Activated naive CD4-positive, alpha-beta T cell treated with anti-CD3 and anti-CD28 coated beads, Interleukin-2, amount 50 U/mL, for 72 hours (primary cell): ENCODE results near the gene ICAM2. TPM values are rescaled to one million over a fixed set of nuclear protein-coding genes. Genes with fewer than 3 reads are reported as not detected.
"Not testable (repeated sequence)": the region's sequence is repeated elsewhere in the genome, so short reads cannot be mapped to it uniquely, and the experiment has no call there.

ENCODE experiments used
- ATAC-seq, 2 donors: fragments of 150-1000 bp; cut with Tn5 transposase; 2 replicates each; pipeline ENCODE4 v1.10.0; 2021; ENCODE audit warnings: mild to moderate bottlenecking in 2 of 2, moderate library complexity in 2 of 2
- DNase-seq, 2 donors: peaks; one replicate each; pipeline ENCODE4 v3.0.0; 2021 to 2022; ENCODE audit warnings: low spot score in 2 of 2
- H3K27ac Mint-ChIP-seq, 2 donors: one replicate each; pipeline ENCODE4 v1.8.0; 2022; ENCODE audit warnings: mild to moderate bottlenecking in 2 of 2, mixed read lengths in 2 of 2
- H3K36me3 Mint-ChIP-seq, 2 donors: one replicate each; pipeline ENCODE4 v1.8.0; 2022; ENCODE audit warnings: mixed read lengths in 2 of 2
- H3K9me3 Mint-ChIP-seq, 2 donors: one replicate each; pipeline ENCODE4 v1.8.0; 2022; ENCODE audit warnings: mixed read lengths in 2 of 2
- total RNA-seq, 2 donors: library from RNA; stranded (reverse); gene quantifications; one replicate each; pipeline ENCODE4 v1.2.3, GENCODE V29; 2022

The ICAM2 gene
- total RNA-seq, 2 donors from 2014 or later: 21.9 to 45.2 TPM

DNA sequence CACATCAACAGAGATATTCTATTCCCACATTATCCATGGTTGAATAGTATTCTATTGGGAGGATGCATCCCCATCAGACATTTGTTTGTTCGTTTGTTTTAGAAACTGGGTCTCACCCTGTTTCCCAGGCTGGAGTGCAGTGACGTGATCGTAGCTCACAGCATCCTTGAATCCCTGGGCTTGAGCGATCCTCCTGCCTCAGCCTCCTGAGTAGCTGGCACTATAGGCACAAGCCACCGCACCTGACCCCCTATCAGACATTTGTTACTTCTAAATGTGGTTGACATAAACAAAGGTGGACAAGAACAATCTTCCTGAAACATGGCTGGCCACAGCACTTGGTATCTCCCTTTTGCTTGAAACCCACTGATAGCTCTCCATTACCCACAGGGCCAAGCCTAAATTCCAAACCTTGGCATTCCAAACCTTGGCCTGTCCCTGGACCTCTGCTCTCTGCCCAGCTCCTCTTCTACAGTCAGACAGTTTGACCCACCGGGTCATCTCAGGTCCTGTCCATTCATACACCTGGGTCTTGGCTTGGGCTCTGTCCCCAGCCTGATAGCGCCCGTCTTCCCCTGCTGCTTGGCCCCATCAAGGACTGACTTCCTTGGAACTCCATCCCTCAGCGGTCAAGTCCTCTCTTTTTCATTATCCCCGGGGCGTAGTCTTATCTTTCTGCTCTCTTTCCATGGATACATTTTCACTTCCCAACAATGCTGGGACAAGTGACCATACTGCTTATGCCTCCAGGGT is 23.8 kb downstream of the ICAM2 start:
- Mint-ChIP-seq H3K36me3 (no peaks in the 10 kb centered on the region), H3K27ac (no peak overlapping the region), H3K9me3 (no peaks in the 10 kb centered on the region)
- DNase-seq: peak in 1 of 2 donors; percentile 44
- ATAC-seq: no peak

DNA sequence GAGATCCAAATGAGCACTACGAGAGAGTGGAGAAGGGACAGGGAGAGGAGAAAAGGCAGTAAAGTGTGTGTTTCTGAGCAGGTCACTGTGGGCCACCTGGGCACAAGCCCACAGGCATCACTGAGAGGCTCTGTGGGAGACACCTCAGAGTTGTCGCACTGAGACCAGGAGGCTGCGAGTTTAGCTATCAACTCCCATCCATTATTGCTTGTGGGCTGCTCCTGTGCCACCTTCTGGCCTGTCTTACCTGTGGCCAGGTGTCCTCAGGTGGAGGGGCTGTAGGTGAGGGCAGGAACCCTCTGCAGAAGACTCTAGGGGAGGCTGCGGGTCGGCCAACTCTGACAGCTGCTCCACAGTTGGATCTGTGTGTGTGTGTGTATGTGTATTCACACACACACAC is 24.8 kb downstream of the ICAM2 start:
- ATAC-seq: no peak
- peak in 1 of 2 donors; percentile 41 for DNase-seq
- Mint-ChIP-seq H3K9me3 (no peaks in the 10 kb centered on the region), H3K36me3 (no peaks in the 10 kb centered on the region), H3K27ac (no peak overlapping the region)

DNA sequence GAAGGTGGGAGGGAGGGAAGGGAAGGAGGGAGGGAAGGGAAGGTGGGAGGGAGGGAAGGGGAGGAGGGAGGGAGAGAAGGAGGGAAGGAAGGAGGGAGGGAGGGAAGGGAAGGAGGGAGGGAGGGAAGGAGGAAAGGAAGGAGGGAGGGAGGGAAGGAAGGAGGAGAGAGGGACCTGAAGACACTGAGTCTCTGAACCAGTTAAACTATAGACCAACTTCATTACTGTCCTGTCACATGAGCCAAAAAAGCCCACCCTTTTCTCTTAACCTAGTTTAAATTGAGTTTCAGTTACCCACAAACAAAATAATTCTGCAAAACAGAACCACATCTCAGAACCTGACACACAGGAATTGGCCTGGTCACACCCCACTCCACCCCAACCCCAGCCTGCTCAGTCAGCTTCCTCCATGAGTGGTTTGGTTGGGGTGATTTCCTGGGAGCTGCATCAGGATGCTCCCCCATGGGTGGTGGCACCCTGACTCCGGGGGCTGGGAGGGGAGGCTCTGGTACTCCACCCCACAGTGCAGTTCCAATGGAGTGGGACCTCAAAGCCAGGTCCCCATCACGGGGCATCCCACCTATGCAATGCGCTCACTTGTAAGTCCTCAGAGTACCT is 27.0 kb downstream of the ICAM2 start:
- H3K9me3 Mint-ChIP-seq: no peaks in the 10 kb centered on the region
- DNase-seq: peak in 1 of 2 donors; percentile 51
- H3K36me3 Mint-ChIP-seq: no peaks in the 10 kb centered on the region
- no peak for ATAC-seq
- H3K27ac Mint-ChIP-seq: no peak overlapping the region

DNA sequence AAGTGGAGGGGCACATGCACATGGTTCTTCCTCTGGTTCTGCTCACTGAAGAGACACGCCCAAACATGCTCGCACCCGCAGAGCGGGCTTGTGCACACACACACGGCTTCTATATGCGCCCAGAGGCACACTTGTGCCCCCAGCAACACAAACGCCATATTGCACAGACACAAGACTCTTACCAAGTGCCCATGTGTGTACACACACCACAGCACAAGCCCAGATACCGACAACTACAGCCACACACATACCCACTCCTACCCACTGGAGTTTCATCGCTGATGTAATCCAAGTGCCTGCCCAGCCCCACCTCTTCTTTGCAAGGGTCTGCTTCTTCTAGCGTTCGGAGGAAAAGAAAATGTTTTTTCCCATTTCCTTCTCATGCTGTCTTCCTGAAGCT is 28.8 kb downstream of the ICAM2 start:
- Mint-ChIP-seq H3K36me3 (no peaks in the 10 kb centered on the region), H3K27ac (peak overlapping the region in 1 of 2 donors; percentile 76), H3K9me3 (no peaks in the 10 kb centered on the region)
- ATAC-seq: no peak
- DNase-seq: no peak

DNA sequence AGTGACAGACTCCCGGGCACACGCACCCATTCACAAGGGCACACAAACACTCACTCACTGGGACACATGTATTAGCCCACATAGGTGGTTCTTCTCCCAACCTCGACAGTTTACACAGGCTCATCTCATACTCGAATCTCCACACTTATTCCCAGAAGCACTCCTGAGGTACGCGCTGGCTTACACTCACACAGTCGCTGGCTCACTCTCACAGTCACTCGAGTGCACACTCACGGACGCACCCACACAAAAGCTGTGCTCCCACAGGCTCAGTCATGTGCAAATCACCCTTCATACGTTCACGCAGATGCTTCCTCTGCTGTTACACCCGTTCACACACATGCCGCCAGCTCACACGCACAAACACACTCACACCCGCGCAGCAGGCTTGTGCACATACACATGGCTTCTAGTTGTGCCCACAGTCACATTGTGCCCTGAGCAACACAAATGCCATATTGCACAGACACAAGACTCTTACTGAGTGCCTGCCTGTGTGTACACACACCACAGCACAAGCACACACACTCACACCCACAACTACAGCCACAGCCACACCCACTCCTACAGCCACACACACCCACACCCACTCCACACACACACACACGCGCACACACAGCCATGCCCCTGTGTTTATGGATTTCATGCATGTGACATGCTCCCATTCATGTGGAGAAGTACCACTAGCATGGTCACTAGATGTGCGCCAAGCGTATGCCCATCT is 30.6 kb downstream of the ICAM2 start:
- ATAC-seq: no peak
- no peaks in the 10 kb centered on the region for H3K9me3 Mint-ChIP-seq

DNA sequence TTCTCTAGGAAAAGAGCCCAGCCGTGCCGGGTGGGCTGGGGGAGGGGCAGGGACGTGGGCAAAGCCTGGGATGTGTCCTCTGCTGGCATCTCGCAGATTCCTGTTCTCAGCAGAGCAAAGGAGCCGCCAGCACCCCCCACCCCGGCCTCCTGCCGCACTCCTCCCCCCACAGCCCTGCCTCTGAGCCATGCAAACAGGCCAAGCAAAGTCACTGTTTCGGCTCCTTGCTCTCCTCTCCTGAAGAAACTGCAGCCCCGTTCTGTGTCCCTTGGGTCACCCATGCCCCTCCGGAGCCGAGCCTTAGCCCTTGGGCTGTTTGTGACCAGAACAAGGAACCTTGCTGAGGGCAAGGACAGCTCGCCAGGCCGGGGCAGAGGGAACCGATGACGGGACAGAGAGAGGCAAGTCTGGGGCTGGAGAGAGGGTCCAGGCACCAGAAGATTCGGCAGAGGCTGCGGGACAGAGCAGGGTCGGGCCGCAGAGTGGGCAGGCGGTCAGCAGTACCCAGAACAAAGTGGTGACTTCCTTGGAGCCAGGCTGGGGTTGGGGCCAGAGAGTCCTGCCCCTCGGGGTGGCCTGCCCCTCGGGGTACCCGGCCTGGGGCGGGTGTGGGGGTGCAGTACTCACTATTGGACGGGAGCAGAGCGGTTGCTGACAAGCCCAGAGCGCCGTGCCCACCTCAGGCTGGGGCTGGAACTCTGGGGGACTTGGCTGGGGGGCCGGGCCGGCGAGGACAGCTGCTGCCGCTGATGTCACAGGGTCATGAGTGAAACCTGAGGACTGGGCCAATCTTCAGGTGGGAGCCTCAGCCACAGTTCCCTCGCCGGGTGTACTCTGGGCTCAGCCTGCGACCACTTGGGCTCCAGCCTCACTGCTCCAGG is 31.5 kb downstream of the ICAM2 start:
- DNase-seq: no peak
- Mint-ChIP-seq H3K9me3 (no peaks in the 10 kb centered on the region), H3K36me3 (no peaks in the 10 kb centered on the region), H3K27ac (no peak overlapping the region)
- ATAC-seq: no peak

More for the DNA sequence above, 30.6 kb downstream of the ICAM2 start:
- no peak for DNase-seq
- Mint-ChIP-seq H3K27ac (no peak overlapping the region), H3K36me3 (no peaks in the 10 kb centered on the region)

DNA sequence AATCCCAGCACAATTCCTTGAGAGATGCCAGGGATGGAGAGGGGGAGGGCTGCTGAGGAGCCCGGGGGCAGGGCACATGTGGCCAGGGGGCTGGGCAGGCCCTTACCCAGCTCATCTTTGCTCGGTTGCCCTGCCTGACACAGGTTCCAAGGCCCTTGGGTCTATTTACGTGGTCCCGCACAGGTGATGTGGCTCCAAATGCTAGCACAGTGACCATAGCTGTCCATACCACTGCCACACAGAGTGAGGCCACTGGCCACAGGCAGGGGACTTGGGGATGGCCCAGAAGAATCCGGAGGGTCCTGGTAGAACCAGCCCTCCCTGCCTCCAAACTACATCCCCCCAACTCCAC is 32.3 kb downstream of the ICAM2 start:
- H3K36me3 Mint-ChIP-seq: peaks cover under 1% of the 10 kb centered on the region in 2 donors
- DNase-seq: no peak
- ATAC-seq: no peak
- H3K9me3 Mint-ChIP-seq: no peaks in the 10 kb centered on the region
- H3K27ac Mint-ChIP-seq: peak overlapping the region in 1 of 2 donors; percentile 73

DNA sequence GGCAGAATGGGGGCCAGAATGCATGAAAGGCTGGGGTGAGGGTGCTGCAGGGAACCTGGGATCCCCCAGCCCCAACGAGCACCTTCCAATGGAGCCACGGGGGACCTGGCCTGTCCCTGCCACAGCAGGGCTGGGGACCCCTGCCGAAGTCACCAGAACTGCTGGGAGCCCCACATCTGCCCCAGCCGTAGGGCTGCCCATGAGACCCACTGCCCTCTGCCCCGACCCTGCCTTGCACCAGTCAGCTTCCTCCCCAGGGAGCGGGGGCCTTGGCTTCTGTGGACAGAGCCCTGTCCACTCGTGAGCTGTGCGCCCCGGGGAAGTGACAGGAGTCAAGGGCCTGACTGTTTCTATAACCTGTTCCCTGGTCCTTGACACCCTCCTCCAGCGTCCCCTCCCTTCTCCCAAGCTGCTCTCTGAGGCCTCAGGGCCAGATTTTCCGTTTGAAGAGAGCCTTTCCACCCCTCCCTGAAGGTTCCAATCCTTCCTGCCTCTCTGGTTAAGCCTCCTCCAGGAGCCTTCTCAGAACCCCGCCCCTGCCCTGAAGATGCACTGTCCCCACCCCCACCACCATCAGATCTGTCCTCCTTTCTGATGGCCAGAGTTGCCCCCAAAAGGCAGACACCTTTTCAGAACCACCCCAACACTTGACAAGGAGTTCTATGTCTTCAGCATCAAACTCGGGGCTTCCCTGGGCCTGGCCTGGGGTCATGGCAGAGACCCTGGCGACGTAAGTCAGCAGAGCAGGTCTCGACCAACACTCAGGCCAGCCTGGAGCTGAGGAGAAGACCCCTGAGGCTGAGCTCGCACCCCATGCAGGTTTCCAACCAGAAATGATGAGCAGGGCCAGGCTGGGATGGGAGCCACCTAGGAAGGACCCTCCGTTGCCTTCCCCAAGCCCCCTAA is 33.0 kb downstream of the ICAM2 start:
- DNase-seq: no peak
- peaks cover 5 to 6% of the 10 kb centered on the region in 2 donors for H3K9me3 Mint-ChIP-seq
- peak overlapping the region in 1 of 2 donors; percentile 73 for H3K27ac Mint-ChIP-seq
- H3K36me3 Mint-ChIP-seq: peaks cover 6 to 7% of the 10 kb centered on the region in 2 donors
- ATAC-seq: no peak

DNA sequence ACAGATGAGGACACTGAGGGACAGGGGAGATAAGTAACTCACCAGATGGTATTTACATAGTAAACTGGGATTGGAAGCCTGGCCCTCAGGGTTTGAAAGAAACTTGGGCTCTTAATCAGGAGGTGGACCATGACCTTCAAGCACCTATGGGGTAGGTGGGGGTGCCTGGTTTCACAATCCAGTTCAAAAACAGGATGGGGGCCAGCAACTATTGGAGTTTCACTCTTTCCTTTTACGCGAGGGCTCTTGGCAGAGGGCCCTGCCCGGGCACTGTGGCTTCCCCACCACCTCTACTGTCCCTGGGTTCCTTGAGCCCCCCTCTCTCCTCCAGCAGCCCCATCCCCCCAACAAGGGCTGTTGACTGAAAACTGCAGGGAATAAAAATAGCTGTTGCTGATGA is 33.6 kb downstream of the ICAM2 start:
- Mint-ChIP-seq H3K27ac (no peak overlapping the region), H3K36me3 (peaks cover 6 to 14% of the 10 kb centered on the region in 2 donors), H3K9me3 (peaks cover 9 to 11% of the 10 kb centered on the region in 2 donors)
- ATAC-seq (no peak), DNase-seq (no peak)

DNA sequence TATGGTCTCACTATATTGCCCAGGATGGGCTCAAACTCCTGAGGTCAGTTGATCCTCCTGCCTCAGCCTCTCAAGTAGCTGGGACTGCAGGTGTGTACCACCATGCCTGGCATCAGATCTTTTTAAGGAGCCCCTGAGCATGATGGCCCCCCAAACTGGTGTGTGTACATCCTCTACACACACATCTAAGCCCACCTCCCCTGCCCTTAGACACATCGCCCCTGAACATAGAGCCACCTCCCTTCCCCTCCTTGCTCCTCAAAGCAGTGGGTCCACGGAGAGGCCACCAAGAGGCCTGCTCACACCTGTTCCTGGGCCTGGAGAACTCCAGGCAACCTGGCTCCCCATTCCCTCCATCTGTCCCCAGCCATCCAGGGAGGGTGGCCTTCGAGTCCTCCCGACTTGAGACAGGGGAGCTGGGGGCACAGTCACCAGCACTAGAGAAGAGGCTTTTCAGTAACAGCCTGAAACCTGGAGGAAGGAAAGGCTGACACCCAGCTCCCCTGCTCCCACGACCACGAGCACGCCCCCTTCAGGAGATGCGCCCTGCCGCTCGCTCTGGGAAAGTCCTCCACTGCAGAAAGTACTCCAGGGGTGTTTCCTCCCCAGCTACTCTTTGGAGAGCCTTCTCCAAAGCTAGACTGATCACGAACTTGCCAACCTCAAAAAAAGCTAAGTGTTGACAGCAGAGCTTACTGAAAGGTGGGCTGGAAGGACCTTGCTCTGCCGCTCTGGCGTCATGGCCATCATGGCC is 34.9 kb downstream of the ICAM2 start:
- peak in 1 of 2 donors; percentile 48 for ATAC-seq
- DNase-seq: no peak
- Mint-ChIP-seq H3K36me3 (peaks cover 6 to 15% of the 10 kb centered on the region in 2 donors), H3K27ac (peak overlapping the region; percentile 77 to 92), H3K9me3 (peaks cover 9 to 12% of the 10 kb centered on the region in 2 donors)

DNA sequence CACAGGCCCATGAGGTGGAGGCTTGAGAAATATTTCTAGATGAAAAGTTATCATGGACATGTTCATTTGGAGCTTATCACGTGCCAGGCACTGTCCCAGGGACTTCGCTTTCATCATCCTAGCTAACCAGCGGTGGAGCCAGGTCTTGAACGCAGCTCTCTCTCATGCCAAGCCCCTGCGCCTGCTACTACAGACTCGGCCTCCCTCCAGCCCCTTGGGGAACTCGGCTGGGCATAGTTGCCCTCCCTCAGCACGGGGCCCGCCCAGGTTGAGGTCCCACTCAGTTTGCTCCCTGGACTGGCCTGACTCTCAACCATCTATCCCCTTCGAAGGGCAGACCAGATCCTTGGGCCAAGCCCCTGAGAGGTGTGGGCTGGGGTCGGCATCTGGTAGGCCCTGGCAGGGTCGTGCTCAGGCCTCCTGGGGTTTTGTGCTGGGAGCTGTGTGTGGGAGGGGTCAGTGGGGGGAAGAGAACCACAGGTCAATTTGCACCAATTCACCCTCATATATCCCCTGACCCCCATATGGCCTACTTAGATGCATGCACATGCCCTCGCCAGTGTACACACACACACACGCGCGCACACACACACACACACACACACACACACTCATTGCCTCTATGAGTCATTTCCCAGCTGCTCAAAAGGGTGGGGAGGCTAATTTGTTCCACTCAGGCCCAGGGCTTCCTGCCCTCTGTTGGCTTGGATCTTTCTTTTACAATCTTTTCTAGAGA is 35.6 kb downstream of the ICAM2 start:
- Mint-ChIP-seq H3K36me3 (peaks cover 6 to 15% of the 10 kb centered on the region in 2 donors), H3K9me3 (peaks cover 9 to 12% of the 10 kb centered on the region in 2 donors), H3K27ac (peak overlapping the region; percentile 77 to 92)
- ATAC-seq: peak; percentile 95
- DNase-seq: peak in 1 of 2 donors; percentile 72

DNA sequence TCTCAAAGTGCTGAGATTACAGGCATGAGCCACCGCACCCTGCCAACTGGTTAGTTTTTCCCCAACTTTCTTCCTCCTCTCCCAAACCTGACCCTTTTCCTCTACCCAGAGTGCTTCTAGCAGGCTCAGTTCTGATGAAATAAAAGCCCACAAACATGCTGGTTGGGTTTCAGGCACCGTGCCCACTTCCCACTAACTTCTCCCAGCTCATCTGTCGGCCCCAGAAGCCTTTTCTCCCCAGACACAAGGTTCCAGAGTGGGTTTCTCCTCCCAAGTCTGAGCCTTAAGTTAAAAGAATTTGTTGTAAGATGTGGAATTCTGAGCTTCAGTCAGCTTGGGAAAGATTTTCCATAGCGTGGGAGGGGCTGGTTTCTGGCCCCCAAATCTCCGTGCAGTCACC is 36.2 kb downstream of the ICAM2 start:
- ATAC-seq (no peak), DNase-seq (no peak)
- H3K36me3 Mint-ChIP-seq: peaks cover 6 to 15% of the 10 kb centered on the region in 2 donors
- H3K9me3 Mint-ChIP-seq: peaks cover 9 to 12% of the 10 kb centered on the region in 2 donors
- H3K27ac Mint-ChIP-seq: no peak overlapping the region

DNA sequence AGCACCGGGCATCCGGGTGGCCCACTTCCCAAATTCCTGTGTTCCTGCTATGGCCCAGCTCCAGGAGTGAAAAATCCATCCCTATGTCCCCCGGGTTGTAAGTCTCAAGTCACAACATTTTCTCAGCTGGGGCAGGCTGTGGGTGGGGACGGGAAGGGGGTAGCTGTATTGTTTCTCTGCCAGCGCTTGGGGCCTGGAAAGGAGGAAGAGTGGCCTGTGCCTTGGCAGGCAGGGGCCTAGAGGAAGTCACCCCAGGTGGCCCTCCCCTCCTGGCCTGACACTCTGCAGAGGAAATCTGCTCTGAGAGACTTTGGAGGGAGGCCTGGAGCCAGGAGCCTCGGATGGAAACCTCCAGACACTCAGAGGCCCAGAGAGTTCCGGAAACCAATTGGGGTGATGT is 37.1 kb downstream of the ICAM2 start:
- ATAC-seq: no peak
- no peak overlapping the region for H3K27ac Mint-ChIP-seq
- no peak for DNase-seq

DNA sequence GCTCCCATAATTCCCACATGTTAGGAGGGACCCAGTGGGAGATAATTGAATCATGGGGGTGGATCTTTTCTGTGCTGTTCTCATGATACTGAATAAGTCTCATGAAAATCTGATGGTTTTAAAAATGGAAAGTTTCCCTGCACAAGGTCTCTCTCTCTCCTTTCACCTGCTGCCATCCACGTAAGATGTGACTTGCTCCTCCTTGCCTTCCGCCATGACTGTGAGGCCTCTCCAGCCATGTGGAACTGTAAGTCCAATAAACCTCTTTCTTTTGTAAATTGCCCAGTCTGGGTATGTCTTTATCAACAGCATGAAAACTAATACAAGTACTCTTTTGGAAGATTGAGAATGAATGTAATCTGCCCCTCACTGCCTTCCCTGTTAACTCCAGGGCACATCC is 37.8 kb downstream of the ICAM2 start:
- peaks cover 9 to 12% of the 10 kb centered on the region in 2 donors for H3K9me3 Mint-ChIP-seq
- H3K36me3 Mint-ChIP-seq: peaks cover 6 to 15% of the 10 kb centered on the region in 2 donors
- not testable (repeated sequence) for H3K27ac Mint-ChIP-seq, ATAC-seq, DNase-seq

More for the DNA sequence above, 37.1 kb downstream of the ICAM2 start:
- Mint-ChIP-seq H3K9me3 (peaks cover 9 to 12% of the 10 kb centered on the region in 2 donors), H3K36me3 (peaks cover 6 to 15% of the 10 kb centered on the region in 2 donors)
